HCT116 (cell line): ENCODE results near the gene RBKS. TPM values are rescaled to one million over a fixed set of nuclear protein-coding genes. Genes with fewer than 3 reads are reported as not detected.
A peak's percentile ranks its signal among the peaks of the same experiment; 100 is the strongest.

Experiments used
- ATAC-seq: fragments of 200-7000 bp; cut with Tn5 transposase; 2 replicates; pipeline ENCODE4 v1.9.1; 2020; ENCODE audit warnings: mild to moderate bottlenecking, moderate library complexity
- BruUV-seq: library from RNA; stranded (reverse); fragments of 400-500 nt; replicated peaks from 2 replicates; lab custom pipeline; 2021; lab: Mats Ljungman, UMichigan
- CTCF ChIA-PET: fragments of 300-600 bp; sonication (Branson Sonifier 250); formaldehyde crosslinking; loops from one replicate; lab custom pipeline; 2021; ENCODE audit warnings: antibody characterized with exemption; lab: Charles Lee
- POLR2A ChIA-PET: fragments of 300-600, 350-600 bp; sonication (Branson Sonifier 250); formaldehyde crosslinking; loops from one replicate; lab custom pipeline; 2021; ENCODE audit warnings: antibody characterized with exemption; lab: Charles Lee
- RAD21 ChIA-PET, 2 experiments: fragments of 300-600 bp; sonication (Branson Sonifier 250); formaldehyde crosslinking; loops; one replicate each; lab custom pipeline; 2023; ENCODE audit warnings: low total read pairs in 2 of 2; ENCODE audit not compliant: uncharacterized antibody in 2 of 2, unreplicated experiment in 2 of 2, low non-redundant PET in 1 of 2; lab: Charles Lee
- DNase-seq: peaks from one replicate; pipeline ENCODE4 v3.0.0-alpha.2; 2010; ENCODE audit warnings: low read depth, low spot score
- H2AFZ ChIP-seq: fragments of 200-600 bp; shearing (Covaris generic), sonication (generic); 2 replicates; pipeline ENCODE4 v1.6.1; 2017; ENCODE audit warnings: low read depth, mixed run types, mixed read lengths, antibody characterized with exemption, low read length; ENCODE audit not compliant: poor library complexity, severe bottlenecking
- H3K27ac ChIP-seq: 2 replicates; pipeline ENCODE4 v1.5.1; 2012; ENCODE audit warnings: low read depth, low read length
- H3K27me3 ChIP-seq: fragments of 200-600 bp; sonication (generic); 2 replicates; pipeline ENCODE4 v1.6.1; 2016; ENCODE audit warnings: mixed run types, low read length, mixed read lengths; ENCODE audit not compliant: insufficient read depth
- H3K36me3 ChIP-seq, 2 experiments: fragments of 200-500 bp in 1 of 2; fragments of 200-600 bp in 1 of 2; sonication (Bioruptor generic) in 1 of 2; sonication (generic) in 1 of 2; 2 replicates each; pipeline versions ENCODE4 v1.5.1 to v1.6.1; 2014 to 2016; ENCODE audit warnings: low read length in 2 of 2, inconsistent platforms in 1 of 2, mixed read lengths in 1 of 2, mixed run types in 1 of 2; ENCODE audit not compliant: insufficient read depth in 2 of 2, control insufficient read depth in 1 of 2
- H3K4me1 ChIP-seq, 2 experiments: fragments of 200-600 bp in 1 of 2; sonication (generic) in 1 of 2; 2 replicates each; pipeline versions ENCODE4 v1.5.1 to v1.6.1; 2012 to 2017; ENCODE audit warnings: low read length in 2 of 2, inconsistent platforms in 1 of 2, mild to moderate bottlenecking in 1 of 2, mixed read lengths in 1 of 2, mixed run types in 1 of 2, moderate library complexity in 1 of 2; ENCODE audit not compliant: insufficient read depth in 2 of 2, control insufficient read depth in 1 of 2
- H3K4me2 ChIP-seq: fragments of 200-600 bp; sonication (generic); 2 replicates; pipeline ENCODE4 v1.6.1; 2017; ENCODE audit warnings: mixed run types, low read length, mixed read lengths
- H3K4me3 ChIP-seq, 2 experiments: fragments of 200-600 bp in 1 of 2; sonication (generic) in 1 of 2; replicated peaks in 1 of 2; 2 replicates each; pipeline ENCODE4 v1.5.1; 2011 to 2016; ENCODE audit warnings: low read length in 2 of 2, control low read depth in 1 of 2, low read depth in 1 of 2, mild to moderate bottlenecking in 1 of 2, mixed read lengths in 1 of 2, mixed run types in 1 of 2
- H3K79me2 ChIP-seq: fragments of 200-600 bp; sonication (generic); 2 replicates; pipeline ENCODE4 v1.6.1; 2017; ENCODE audit warnings: mild to moderate bottlenecking, mixed run types, low read length, moderate library complexity, mixed read lengths; ENCODE audit not compliant: insufficient read depth
- H3K9ac ChIP-seq: fragments of 200-600 bp; sonication (generic); 2 replicates; pipeline ENCODE4 v1.6.1; 2016; ENCODE audit warnings: low read length, mixed read lengths
- H3K9me2 ChIP-seq: fragments of 200-600 bp; sonication (generic), shearing (Covaris generic); 2 replicates; pipeline ENCODE4 v1.6.1; 2017; ENCODE audit warnings: mixed run types, mild to moderate bottlenecking, moderate library complexity; ENCODE audit not compliant: insufficient read depth
- H3K9me3 ChIP-seq, 2 experiments: fragments of 200-500 bp in 1 of 2; fragments of 200-600 bp in 1 of 2; sonication (Bioruptor generic) in 1 of 2; sonication (generic) in 1 of 2; 2 replicates each; pipeline ENCODE4 v1.6.1; 2014 to 2017; ENCODE audit warnings: low read length in 2 of 2, mixed read lengths in 2 of 2, inconsistent platforms in 1 of 2, low read depth in 1 of 2, mild to moderate bottlenecking in 1 of 2, mixed run types in 1 of 2, moderate library complexity in 1 of 2; ENCODE audit not compliant: control insufficient read depth in 1 of 2, insufficient read depth in 1 of 2
- H4K20me1 ChIP-seq: fragments of 200-600 bp; sonication (generic), shearing (Covaris generic); 2 replicates; pipeline ENCODE4 v1.6.1; 2017; ENCODE audit warnings: mixed run types, mild to moderate bottlenecking, moderate library complexity; ENCODE audit not compliant: insufficient read depth
- ATF3 ChIP-seq: IDR thresholded peaks from 2 replicates; pipeline ENCODE4 v1.6.1; 2012
- CBX3 ChIP-seq: IDR thresholded peaks from 2 replicates; pipeline ENCODE4 v1.6.1; 2012; ENCODE audit warnings: low read depth
- CEBPB ChIP-seq: IDR thresholded peaks from 2 replicates; pipeline ENCODE4 v1.6.1; 2012; ENCODE audit warnings: low read depth
- EGR1 ChIP-seq: IDR thresholded peaks from 2 replicates; pipeline ENCODE4 v1.6.1; 2012; ENCODE audit warnings: low read depth
- EZH2 ChIP-seq: fragments of 200-600 bp; sonication (generic); IDR thresholded peaks from 2 replicates; pipeline ENCODE4 v1.6.1; 2017; ENCODE audit warnings: antibody characterized with exemption, mixed run types
- FOSL1 ChIP-seq: IDR thresholded peaks from 2 replicates; pipeline ENCODE4 v1.6.1; 2012; ENCODE audit warnings: low read depth
- JUND ChIP-seq: IDR thresholded peaks from 2 replicates; pipeline ENCODE4 v1.6.1; 2012
- POLR2A ChIP-seq: IDR thresholded peaks from 2 replicates; pipeline ENCODE4 v1.7.0; 2011; ENCODE audit warnings: borderline replicate concordance; ENCODE audit not compliant: insufficient read depth, insufficient read length; ENCODE audit errors: extremely low read depth
- POLR2AphosphoS5 ChIP-seq: IDR thresholded peaks from 2 replicates; pipeline ENCODE4 v1.6.1; 2011; ENCODE audit warnings: mild to moderate bottlenecking, low read depth, low read length, moderate library complexity
- SP1 ChIP-seq: IDR thresholded peaks from 2 replicates; pipeline ENCODE4 v1.6.1; 2012; ENCODE audit warnings: low read depth
- intact Hi-C: fragments of 100-400 bp; cut with micrococcal nuclease; formaldehyde crosslinking; loops from 2 replicates; pipeline ENCODE4 v1.10.0; 2022
- total RNA-seq: library from RNA; stranded (reverse); gene quantifications from one replicate; pipeline ENCODE4 v1.2.1, GENCODE V29; 2021; ENCODE audit not compliant: unreplicated experiment
- TF ChIP-seq, protein P1 (sequence below): IDR thresholded peaks from 2 replicates; pipeline ENCODE4 v1.6.1; 2012

The RBKS gene
- total RNA-seq, 1 experiment from 2014 or later, result 2.4 TPM

DNA sequence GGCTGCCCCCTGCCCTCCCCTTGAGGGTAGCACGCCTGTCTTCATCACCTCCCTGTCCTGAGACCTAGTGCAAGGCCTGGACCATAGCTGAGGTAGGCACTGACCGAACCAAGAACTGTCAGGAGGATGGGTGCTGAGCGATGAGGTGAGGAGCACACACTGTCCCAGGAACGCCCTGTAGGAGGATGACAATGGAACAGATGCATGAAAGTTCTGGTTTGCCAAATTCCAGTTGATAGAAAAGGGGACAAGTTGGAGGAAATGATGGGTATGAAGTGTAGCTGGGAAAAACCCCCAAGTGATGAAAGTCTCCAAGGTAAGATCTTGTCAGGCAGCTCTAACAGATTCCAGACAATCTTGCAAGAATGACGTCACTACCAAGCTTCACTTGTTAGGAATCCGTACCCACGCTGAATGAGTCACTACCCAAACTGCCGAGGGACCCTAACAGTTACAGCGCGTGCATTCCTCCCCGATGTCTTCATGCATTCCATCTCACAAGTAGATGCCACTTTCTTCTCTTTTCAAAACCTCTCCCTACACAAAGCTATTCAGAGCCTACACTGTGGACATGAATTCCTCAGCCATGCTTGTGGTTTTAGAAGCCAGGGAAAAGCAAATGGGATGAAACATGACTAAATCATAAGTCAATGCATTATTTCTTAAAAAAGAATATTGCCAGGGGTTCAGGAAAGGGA lies 91.1 kb downstream of the RBKS start:
- H3K9me3 ChIP-seq, result no peaks in the 10 kb centered on the region
- intact Hi-C loops, result no loop called here
- no peaks in the 10 kb centered on the region for H4K20me1 ChIP-seq
- DNase-seq (peak; percentile 89), ATAC-seq (peak; percentile 90)
- RAD21 ChIA-PET, result interaction anchor here in 1 of 2 experiments (0.6 kb wide), 1 partner anchor 597 kb away, joined by 8 read pairs; no protein-coding TSS in a partner anchor
- no peaks in the 10 kb centered on the region for H3K79me2 ChIP-seq
- H3K4me2 ChIP-seq, result peak overlapping the region; percentile 69
- H3K27me3 ChIP-seq, result no peaks in the 10 kb centered on the region
- POLR2A ChIA-PET, result no interaction called here
- TF ChIP-seq POLR2A, result no peak
- TF ChIP-seq FOSL1, result peak; percentile 87
- TF ChIP-seq, protein P1, sequence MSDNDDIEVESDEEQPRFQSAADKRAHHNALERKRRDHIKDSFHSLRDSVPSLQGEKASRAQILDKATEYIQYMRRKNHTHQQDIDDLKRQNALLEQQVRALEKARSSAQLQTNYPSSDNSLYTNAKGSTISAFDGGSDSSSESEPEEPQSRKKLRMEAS, result peak; percentile 58
- peak; percentile 67; the same call in 1 of the 2 replicates for TF ChIP-seq CEBPB
- TF ChIP-seq EZH2, result no peak
- peak; percentile 84 for TF ChIP-seq SP1
- peak; percentile 45; the same call in 1 of the 2 replicates for TF ChIP-seq POLR2AphosphoS5
- peak; percentile 48 for TF ChIP-seq CBX3
- peak; percentile 75 for TF ChIP-seq EGR1
- peak; percentile 97 for TF ChIP-seq JUND
- peak; percentile 85 for TF ChIP-seq ATF3
- peak overlapping the region in 1 of 2 experiments; percentile 35; a peak in 2 of 4 replicates for H3K4me3 ChIP-seq
- no peaks in the 10 kb centered on the region for H3K36me3 ChIP-seq
- no TSS peak for BruUV-seq
- H3K9me2 ChIP-seq, result no peaks in the 10 kb centered on the region
- peak overlapping the region; percentile 81; the same call in 1 of the 2 replicates for H3K27ac ChIP-seq
- H3K9ac ChIP-seq, result peak overlapping the region; percentile 45
- peaks cover 20 to 66% of the 10 kb centered on the region in 2 experiments for H3K4me1 ChIP-seq
- CTCF ChIA-PET, result interaction anchor here (1.3 kb wide), 1 partner anchor 11 kb away, joined by 3 read pairs; no protein-coding TSS in a partner anchor
- H2AFZ ChIP-seq, result no peak overlapping the region
